ENCODE measurements around the gene MAP10.

- TF ChIP-seq CTCF (IDR thresholded peaks at IDR 0.05) (no peak), SIN3A (IDR thresholded peaks at IDR 0.05; ENCODE audit: borderline replicate concordance, insufficient read depth, low read depth, low read length) (no peak), POLR2AphosphoS5 (IDR thresholded peaks at IDR 0.05; ENCODE audit: low read depth, low read length) (no peak)
Observed at GRCh38 chr1:232841823-232842565, 36.8 kb downstream of the MAP10 start.

All from Panc1 (cell line).